ENCODE results near the gene GALC.
A peak's percentile ranks its signal among the peaks of the same experiment; 100 is the strongest.

- TF ChIP-seq, protein P1, sequence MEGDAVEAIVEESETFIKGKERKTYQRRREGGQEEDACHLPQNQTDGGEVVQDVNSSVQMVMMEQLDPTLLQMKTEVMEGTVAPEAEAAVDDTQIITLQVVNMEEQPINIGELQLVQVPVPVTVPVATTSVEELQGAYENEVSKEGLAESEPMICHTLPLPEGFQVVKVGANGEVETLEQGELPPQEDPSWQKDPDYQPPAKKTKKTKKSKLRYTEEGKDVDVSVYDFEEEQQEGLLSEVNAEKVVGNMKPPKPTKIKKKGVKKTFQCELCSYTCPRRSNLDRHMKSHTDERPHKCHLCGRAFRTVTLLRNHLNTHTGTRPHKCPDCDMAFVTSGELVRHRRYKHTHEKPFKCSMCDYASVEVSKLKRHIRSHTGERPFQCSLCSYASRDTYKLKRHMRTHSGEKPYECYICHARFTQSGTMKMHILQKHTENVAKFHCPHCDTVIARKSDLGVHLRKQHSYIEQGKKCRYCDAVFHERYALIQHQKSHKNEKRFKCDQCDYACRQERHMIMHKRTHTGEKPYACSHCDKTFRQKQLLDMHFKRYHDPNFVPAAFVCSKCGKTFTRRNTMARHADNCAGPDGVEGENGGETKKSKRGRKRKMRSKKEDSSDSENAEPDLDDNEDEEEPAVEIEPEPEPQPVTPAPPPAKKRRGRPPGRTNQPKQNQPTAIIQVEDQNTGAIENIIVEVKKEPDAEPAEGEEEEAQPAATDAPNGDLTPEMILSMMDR (optimal IDR thresholded peaks at IDR 0.05 in 1 of 3, IDR thresholded peaks at IDR 0.05 in 1 of 3, conservative IDR thresholded peaks at IDR 0.05 in 1 of 3; ENCODE audit: extremely low read depth in 1 of 3, insufficient read depth in 2 of 3, low read length in 3 of 3): peak in 2 of 3 experiments; percentile 33 to 34
- no peak for TF ChIP-seq EZH2 (IDR thresholded peaks at IDR 0.05; ENCODE audit: low read length)
These were observed 47.9 kb downstream of the GALC start for GRCh38 chr14:87944987-87945604.
